Stimulated activated CD4-positive, alpha-beta T cell treated with anti-CD3 and anti-CD28 coated beads, Interleukin-12 subunit alpha, Interleukin-12 subunit beta, amount 100 ng/mL, for 24 hours (primary cell): ENCODE data around the gene TKT.
"Not testable (repeated sequence)": the region's sequence is repeated elsewhere in the genome, so short reads cannot be mapped to it uniquely, and the experiment has no call there.

Source experiments
- DNase-seq, 2 experiments: peaks; one replicate each; pipeline ENCODE4 v3.0.0-alpha.2; 2020; ENCODE audit warnings: low read depth in 2 of 2

TKT gene

DNA sequence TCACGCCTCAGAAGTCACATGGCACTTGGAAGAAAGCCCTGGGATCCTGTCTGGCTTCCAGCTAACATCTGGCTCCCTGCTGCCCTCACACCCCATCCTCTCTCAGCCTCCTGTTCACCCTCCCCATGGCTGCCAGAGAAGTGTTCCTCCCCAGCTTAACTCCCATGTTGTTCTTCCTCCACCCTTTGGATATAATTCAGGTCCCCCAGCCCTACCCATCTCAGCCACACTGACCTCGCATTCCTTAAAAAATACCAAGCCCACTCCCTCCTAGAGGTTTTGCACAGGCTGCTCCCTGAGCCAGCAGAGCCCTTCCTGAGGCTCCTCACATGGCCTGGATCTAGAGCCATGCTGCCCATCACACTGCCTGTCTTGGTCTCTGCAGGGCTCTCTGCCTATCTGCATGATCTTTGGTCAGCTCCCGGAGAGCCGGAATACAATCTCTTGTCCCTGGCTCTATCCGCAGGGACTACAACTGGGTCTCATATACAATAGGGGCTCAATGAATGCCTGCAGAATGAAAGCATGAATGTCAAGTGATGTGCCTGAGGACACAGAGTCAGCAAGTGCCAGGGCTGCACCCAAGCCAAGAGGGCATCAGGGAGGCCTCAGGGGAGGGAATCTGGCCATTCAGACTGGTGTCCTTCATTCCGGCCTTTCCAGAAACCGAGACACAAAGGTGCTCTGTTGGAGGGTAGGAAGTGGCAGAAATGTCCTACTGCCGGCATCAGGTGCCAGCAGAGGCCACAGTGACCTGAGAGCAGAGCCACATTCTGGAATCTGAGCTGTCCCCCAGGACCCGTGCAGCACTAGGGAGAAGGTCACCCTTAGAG, 3.8 kb upstream of the TKT start:
- no peak for DNase-seq

DNA sequence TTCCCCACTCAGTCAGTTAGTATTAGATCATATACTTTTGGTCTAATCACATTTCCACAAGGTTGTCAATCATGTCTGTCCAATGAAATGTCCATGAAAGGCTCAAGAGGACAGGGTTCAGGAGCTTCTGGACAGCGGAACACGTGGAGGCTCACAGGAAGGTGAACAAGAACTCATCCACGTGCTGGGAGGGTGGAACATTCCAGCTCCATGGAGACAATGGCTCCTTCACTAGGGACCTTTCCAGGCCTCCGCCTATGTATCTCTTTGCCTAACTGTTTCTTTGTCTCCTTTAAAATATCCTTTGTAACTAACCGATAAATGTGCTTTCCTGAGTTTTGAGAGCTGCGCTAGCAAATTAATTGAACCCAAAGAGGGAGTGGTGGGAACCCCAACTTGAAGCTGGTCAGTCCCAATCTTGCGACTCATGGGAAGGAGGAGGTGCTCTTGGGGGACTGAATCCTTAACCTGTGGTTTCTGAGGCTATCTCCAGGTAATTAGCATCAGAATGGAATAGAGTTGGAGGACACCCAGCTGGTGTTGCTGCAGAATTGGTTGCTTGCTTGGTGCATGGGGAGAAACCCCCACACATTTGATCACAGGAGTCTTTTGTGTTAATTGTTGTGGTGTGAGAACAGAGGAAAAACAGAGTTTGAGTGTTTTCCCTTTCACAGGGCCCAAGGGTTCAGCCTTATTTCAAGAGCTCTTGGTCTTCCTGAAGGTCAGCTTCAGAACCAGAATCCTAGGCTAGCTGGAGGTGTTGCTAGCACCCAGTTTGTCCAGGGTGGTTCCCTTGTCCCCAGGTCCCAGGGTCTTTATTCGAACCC, 3.0 kb upstream of the TKT start:
- DNase-seq: no peak

DNA sequence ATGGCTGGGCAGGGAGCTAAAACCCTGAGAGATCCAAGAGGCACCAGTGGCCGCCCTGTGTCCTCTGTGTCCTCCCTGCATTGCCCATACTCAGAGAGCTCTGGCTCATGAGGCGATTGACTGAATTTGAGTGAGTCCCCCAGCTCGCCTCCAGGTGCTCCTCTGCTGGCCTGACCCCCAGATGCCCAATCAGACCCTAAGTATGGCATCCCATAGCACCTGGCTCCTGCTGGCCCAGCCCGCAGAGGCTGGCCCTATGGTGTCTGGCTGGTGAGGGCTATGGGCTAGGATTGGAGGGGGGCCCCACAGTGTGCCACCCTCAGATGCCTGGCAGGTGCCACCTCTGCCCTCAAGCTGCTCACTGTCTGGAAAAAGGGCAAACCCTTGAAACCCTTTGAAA, 1.6 kb upstream of the TKT start:
- no peak for DNase-seq

DNA sequence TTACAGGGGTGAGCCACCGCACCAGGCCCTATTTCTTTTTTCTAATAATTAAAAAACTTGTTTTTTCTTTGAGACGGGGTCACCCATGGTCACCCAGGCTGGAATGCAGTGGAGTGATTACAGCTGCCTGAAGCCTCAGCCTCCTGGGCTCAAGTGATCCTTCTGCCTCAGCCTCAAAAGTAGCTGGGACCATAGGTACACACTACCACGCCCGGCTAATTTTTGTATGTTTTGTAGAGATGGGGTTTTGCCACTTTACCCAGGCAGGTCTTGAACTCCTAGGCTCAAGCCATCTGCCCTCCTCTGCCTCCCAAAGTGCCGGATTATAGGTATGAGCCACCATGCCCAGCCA, 858 bp upstream of the TKT start:
- no peak for DNase-seq

DNA sequence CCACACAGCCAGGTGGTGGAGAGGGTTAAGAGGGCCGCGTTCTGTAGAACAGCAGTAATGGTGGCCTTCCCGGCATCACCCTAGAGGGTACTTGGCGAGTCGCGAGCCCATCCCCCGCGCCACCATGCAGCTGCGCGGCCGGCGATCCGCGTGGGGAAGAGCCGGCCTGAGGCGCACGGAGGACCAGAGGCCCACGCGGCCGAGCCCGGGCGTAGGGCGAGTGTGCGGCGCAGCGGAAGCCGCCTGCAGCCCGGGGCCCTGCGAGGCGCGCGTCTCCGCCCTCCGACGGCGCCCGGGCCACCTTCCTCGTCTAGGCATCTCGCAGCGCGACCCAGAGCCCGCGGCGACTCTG, 423 bp downstream of the TKT start:
- DNase-seq: peak in 1 of 2 experiments; percentile 28

DNA sequence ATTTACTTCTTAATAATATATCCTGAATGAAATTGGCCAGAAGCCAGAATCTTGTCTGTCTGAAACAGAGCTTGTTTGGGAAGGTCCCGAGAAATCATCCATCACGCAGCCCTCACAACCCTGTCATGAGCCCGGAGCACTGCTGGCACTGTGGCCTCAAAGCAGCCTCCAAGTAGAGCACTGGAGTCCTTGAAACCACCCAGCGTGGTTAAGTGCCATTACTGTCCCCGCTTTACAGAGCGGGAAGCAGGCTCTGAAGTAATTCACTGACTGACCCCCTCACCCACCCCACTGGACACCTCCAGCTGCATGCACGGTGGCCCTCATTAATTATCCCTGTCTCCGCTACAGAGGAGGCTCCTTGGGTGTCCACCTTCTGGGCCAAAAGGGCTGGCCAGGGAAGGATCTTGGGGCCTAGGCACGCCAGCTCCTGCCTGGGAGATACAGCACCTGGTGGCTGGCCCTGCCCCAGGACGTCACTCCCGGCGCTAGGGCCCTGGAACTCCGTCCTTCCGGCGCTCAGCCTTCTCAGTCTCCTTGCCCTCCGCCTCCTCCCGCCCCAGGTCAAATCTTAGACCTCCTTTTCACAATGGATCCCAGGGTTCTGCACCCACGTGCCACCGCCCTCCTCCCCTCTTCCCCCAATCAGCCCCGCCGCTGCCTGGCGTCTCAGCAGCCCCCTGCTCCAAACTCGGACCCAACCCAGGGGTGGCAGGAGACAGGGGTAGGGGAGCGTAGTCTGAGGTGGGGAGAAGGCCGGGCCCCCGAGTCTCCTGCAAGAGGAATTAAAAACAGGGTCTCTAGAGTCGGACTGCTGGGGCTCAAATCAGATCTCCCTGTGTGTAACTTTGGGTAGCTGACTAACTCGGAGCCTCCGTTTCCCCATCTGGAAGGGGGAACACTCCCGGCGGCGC, 1.1 kb downstream of the TKT start:
- DNase-seq: peak; percentile 22 to 50

DNA sequence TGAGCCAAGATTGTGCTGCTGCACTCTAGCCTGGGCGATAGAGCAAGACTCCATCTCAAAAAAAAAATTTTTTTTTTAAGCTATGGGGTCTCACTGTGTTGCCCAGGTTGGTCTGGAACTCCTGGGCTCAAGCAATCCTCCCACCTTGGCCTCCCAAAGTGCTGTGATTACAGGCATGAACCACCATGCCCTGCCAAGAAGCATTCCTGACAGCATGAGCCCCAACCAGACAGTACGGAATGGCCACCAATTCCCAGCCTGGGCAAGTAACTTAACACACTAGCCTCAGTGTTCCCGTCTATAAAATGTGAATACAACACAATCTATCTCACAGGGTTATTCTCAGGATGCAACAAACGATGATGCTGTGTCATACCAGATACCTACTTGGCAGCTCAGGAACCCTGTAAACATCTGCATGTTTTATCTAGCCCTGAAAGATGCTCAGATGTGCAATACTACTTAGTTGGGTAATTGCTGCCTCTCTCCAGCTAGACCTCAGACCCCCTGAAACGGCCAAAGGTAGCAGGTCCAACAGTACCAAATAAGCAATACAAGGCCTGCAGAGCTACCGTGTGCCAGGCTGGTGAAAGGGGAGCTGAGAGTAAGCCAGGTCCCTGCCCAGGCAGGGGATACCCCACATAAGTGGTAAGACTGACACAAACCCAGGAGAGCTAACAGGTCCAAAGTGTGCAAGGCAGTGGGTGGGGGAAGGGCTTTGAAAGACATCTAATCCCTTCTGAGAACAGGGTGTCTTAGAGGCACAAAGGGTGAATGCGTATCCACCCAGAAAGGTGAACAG, 1.9 kb downstream of the TKT start:
- no peak for DNase-seq

DNA sequence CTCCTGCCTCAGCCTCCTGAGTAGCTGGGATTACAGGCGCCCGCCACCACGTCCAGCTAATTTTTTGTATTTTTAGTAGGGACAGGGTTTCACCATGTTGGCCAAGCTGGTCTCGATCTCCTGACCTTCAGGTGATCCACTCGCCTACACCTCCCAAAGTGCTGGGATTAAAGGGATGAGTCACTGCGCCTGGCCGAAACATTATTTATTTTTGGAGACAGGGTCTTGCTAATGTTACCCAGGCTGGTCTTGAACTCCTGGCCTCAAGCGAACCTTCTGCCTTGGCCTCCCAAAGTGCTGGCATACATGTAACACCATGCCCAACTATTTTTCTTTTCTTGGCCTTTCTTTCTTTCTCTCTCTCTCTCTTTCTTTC, 2.9 kb downstream of the TKT start:
- DNase-seq: not testable (repeated sequence)

DNA sequence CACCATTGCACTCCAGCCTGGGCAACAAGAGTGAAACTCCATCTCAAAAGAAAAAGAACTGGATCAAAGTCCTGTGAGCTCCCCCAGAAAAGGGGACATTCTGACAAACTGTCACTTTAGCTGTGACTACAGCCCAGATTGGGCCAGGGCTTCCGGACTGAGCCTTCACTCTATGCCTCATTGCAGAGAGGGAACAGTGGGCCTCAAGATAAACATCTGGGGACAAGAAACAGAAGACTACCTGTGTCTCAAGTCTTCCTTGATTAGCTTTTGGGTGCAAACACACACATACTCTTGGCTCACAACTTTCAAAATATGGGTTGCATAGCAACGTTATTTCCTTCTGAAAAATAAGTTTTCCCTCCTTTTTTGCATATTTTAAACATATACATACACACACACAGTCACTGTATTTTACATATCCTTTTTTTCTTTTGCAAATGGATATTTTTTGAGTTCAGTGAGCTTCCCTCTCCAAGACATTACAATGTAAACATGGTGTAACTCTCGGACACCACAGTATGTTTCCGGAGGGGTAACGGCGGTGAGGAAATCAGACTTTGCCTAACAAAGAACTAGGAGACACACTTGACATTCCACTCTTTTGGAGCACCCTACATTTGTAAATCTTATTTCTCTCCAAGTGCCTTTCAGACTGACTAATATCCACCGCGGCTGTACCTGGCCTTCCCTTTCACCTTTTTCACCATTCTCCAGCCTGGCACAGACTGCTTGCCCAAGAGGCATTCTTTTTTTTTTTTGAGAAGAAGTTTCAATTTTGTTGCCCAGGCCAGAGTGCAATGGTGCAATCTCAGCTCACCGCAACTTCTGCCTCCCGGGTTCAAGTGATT, 3.5 kb downstream of the TKT start:
- DNase-seq: no peak

DNA sequence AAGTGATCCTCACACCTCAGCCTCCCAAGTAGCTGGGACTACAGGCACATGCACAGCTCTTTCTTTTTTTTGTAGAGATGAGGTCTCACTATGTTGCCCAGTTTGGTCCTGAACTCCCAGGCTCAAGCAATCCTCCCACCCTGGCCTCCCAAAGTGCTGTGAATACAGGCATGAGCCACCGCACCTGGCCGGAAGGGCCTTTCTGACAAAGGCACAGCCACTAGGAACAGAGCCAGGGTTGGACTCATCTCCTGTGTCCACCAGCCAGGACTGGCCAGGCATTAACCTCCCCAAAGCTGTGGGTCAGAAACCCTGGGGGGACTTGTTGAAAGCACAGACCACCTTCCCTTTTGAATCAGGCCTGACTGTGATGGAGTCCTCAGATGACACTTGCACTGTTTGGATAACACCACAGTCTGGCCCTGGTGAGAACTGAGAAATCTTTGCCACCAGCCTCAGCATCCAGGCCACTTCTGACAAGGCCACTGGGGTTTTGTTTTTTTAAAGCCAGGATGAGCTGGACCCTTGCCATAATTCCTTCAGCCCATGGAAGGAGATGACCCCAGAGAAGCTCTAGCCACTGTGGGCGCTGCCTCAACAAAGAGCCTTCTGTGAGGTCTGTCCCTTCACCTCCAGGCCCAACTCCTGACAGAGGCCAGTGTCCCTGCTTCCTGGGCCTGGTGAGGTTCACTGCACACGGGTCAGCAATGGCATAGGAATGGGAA, 4.8 kb downstream of the TKT start:
- no peak for DNase-seq

DNA sequence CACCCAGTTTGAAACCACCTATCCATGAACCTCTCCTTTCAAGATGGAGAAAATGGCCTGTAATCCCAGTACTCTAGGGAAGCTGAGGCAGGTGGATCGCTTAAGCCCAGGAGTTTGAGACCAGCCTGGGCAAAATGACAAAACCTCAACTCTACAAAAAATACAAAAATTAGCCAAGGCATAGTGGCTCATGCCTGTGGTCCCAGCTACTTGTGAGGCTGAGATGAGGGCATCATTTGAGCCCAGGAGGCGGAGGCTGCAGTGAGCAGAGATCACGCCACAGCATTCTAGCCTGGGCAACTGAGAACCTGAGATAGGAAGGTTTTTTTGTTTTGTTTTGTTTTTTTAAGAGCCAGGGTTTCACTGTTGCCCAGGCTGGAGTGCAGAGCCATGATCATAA, 5.4 kb downstream of the TKT start:
- DNase-seq: no peak

DNA sequence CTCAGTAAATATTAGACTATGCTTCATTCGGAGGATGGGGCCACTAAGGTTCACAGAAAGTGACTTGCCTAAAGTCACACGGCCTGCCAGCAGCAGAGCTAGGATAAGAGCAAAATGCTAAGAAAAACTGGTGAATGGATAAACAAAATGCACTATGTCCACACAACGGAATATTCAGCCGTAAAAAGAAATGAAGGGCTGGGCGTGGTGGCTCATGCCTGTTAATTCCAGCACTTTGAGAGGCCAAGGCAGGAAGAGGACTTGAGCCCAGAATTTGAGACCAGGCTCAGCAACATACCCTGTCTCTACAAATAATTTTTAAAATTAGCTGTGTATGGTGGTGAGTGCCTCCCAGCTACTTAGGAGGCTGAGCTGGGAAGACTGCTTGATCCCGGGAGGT, 7.7 kb downstream of the TKT start:
- DNase-seq: no peak

DNA sequence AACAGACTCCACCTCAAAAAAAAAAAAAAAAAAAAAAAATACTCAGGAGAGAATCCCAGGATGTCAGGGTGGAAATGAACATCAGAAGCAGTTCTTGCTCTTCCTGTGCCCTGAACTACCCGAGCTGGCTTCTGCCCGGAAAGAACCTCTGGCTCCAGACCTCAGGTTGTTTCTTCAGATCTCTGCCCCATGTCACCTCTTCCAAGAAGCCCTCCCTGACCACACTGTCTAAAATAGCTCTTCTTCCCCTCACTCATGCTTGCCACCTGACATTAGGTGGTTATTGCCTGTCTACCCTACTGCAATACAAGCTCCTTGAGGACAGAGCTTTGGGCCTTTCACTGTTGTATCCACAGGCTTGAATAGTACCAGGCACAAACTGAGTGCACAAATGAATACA, 8.2 kb downstream of the TKT start:
- no peak for DNase-seq

DNA sequence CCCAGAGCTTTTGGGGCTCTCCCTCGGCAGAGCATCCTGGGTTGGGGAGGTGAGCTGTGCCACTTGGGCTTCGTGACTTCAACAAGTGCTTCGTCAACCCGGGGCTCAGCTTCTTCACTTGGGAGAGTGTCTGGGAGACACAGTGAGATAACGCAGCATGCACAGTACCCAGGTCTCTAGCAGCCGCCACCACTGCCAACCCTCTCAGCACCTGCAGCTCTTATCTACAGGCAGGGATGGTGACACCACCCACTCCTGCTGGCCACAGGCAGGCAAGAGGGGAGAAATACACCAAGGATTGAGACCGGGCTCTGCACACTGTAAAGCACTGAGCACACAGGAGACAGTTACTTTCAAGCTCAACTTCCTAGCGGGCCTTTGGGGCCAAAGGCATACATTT, 11.6 kb downstream of the TKT start:
- DNase-seq: no peak

DNA sequence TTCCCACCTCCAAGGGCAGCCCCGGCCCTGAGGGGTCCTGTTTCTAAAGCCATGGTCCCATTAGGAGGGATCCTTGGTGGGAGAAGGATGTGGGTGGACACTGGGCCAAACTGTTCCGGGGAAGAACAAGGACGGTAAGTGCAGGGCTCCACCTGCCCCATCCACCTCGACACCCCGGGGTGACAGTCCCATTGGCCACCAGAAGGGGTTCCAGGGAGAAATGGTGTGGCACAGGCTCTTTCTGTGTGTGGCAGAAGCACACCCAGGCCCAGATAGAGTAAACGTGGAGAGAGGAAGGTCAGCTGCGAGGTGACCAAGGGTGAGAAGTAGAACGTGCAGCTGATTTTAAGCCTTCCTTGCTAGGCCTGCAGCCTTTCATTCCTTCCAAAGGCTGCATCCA, 12.0 kb downstream of the TKT start:
- no peak for DNase-seq

DNA sequence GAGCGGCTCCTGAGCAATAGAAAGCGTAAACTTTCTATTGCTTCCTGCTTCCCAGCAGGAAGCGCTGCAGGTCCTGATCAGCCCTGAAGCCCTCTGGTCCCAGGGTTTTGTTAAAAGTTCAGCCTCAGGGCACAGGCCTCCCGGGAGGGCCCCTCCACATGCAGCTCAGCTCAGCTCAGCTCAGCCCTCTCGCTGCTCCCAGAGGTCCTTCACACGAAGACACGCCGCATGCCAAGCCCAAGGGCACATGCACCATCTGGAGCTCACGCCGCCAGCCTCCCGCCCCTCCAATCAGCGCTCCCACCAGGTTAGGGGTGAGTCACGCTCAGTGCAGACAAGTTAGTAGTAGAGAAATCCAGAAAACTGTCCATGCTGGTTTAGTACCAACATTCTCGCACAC, 12.7 kb downstream of the TKT start:
- no peak for DNase-seq

DNA sequence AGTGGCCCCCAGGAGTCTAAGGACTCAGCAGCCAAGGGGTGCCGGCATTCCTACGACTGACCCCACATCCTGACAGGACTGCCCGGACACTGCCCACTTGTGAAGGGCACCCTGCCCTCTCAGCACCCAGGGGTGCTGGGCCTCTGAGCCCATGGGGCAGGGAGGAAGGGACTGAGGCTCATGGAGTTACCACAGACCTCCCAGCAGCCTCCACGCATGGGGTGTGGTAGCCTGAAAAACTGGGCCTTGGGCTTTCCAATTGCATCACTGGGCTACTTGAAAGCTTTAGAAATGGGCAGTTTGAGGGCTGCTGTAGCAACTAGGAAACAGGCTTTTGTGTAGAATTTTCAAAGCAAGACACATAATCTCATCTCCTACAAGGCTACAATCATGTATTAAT, 13.2 kb downstream of the TKT start:
- no peak for DNase-seq

DNA sequence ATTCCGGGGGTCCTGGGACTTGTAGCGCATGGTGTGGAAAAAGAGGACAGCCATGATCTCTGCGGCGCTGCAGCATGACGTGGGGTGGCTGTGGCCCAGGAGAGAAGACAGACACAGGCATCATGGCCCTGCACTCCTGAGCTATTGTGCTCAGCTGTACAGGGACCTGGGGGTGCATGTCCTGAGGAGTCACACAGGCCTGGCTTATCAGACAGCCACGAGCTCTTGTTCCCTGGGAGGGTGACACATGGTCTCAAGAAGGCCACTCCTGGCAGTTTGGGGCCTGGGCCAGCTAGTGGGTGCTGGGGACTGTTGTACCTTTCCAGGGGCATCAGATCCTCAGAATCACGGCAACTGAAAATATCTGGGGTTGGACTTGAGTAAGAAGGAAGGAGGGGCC, 13.7 kb downstream of the TKT start:
- no peak for DNase-seq

DNA sequence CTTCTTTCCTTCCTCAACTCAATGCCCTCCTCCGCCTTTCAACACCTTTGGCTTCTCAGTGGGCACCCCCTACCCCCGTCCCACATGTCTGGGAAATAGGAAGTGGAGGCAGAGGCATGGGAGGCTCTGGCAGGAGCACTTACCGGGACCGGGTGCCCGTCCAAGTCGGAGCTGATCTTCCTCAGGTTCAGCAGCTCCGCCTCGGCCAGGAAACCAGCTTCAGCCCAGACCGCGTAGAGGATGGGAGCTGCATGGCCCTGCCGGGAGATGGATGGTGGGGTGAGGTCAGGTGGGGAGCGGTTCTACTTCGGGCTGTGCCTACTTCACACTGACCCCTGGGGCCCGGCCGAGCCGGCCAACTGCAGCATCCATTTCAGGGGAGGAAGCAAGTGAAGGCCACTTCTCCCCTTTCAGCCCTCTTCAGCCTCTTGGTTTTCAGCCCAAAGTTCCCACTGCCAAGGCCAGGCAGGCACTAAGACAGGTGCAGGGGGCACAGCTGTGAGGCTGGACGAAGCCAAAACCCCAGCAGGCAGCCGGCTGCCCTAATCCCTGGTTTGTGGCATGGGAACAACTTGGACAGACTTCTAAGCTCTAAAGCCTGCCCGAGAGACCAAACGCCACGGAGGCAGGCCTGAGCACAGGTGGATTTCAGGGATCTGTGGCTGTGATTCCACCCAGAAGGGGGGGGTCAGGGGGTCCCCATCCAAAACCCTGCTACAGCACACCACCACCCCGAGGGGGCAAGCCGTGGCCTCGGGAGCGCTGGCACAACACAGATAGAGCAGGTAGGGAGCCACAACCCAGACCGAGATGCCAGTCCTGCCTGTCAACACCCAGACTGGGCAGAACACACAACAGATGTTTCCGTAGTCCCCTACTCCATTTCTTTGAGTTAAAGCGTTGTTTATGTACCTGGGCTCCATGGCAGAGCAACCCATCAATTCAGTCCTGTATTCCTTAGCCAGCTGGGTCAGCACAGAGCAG, 14.5 kb downstream of the TKT start:
- no peak for DNase-seq
